ENCODE data around the gene UBE4A.
A peak's percentile ranks its signal among the peaks of the same experiment; 100 is the strongest.

Gene UBE4A, protein sequence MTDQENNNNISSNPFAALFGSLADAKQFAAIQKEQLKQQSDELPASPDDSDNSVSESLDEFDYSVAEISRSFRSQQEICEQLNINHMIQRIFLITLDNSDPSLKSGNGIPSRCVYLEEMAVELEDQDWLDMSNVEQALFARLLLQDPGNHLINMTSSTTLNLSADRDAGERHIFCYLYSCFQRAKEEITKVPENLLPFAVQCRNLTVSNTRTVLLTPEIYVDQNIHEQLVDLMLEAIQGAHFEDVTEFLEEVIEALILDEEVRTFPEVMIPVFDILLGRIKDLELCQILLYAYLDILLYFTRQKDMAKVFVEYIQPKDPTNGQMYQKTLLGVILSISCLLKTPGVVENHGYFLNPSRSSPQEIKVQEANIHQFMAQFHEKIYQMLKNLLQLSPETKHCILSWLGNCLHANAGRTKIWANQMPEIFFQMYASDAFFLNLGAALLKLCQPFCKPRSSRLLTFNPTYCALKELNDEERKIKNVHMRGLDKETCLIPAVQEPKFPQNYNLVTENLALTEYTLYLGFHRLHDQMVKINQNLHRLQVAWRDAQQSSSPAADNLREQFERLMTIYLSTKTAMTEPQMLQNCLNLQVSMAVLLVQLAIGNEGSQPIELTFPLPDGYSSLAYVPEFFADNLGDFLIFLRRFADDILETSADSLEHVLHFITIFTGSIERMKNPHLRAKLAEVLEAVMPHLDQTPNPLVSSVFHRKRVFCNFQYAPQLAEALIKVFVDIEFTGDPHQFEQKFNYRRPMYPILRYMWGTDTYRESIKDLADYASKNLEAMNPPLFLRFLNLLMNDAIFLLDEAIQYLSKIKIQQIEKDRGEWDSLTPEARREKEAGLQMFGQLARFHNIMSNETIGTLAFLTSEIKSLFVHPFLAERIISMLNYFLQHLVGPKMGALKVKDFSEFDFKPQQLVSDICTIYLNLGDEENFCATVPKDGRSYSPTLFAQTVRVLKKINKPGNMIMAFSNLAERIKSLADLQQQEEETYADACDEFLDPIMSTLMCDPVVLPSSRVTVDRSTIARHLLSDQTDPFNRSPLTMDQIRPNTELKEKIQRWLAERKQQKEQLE

DNA sequence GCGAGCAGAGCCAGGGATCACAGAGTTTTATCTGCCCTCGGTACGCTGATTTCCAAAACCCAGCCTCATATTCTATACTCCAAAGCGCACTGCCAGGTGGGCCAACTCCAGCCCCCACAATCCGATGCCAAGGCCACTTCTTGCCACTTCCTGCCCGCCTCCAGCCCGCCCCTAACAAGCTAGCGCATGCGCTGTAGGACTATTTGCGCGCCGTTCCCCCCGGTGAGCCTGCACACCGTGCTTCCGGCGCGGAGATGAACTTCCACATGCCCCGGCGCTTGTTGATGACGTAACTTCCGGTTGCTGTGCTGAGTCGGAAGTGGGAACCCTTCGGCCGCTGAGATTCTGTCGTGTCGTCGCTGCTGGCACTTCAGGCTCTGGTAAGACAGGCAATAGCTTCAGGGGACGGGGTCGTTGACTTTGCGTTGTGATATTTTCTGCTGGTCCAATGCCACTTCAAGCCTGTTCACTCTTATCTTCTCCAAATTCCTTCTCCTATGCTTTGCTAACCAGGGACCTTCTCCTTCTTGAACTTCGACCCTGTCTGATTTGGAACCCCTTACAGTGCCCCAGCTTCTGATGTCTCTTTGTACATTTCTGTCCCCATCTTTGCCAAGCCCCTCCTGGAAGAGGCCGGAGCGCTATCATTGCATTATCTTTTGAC is at the start of gene UBE4A:
Gene UBE4A (plus strand): TSS at position 306 of the 664 bp plus-strand sequence. CDS start 5,481 bp downstream, outside the sequence.
- DNase-seq: peak; percentile 85

DNA sequence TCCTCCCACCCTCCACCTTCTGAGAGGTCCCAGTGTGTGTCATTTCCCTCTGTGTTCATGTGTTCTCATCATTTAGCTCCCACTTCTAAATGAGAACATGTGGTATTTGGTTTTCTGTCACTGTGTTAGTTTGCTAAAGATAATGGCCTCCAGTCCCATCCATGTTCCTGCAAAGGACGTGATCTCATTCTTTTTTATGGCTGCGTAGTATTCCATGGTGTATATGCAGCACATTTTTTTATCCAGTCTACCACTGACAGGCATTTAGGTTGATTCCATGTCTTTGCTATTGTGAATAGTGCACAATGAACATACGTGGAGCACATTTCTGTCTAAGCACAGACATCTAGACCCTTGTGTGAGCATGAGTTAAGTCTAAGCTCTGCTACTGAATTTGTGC is 49.1 kb upstream of the UBE4A start:
- DNase-seq: no peak

DNA sequence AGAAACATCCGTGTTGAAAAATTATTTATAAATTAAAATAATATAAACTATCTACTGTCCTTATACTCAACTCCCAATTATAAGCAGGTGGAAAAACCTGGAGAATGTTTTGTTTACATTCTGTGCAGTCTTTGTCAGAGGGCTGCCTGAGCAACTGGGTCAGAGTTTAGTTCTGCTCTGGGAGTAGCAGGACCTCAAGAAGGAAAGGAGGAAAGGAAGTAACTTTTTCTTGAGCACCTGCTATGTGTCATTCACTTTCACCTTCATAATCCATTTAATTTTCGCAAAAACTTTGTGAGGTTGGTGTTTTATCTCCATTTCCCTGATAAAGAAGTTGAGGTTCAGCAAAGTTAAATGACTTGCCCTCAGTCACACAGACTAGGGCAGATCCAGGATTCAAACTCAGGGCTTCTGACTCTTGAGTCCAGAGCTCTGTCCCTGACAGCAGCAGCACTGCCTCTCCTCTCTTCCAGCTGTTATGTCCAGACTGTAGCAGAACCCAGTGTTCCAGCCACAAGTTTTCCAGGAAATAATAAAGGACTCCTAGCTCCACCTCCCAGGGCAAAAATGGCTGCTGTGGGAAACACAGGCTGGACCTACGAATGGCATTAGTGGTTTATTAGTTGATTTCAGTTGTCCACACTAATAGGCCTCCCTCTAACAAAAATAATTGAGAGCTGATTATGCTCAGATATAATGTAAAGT is 48.5 kb upstream of the UBE4A start:
- DNase-seq: no peak

DNA sequence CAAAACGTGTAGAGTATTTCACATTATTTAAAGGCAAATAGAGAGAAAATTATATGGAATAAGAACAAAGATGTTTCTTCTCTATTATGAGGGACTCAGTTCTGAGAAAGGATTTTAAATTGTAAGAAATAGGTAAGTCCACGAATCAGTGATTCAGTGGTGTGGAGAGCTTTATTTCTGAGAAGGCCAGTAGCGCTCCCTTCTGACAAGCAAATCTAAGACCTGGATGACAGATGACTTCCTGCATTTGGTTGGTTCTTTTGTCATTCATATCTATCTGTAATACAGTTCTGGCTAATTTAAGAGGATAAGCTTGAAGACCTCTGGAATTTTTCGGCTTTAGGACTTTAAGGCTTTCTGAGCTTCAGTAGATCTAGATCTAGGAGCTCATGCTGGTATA is 47.9 kb upstream of the UBE4A start:
- no peak for DNase-seq

DNA sequence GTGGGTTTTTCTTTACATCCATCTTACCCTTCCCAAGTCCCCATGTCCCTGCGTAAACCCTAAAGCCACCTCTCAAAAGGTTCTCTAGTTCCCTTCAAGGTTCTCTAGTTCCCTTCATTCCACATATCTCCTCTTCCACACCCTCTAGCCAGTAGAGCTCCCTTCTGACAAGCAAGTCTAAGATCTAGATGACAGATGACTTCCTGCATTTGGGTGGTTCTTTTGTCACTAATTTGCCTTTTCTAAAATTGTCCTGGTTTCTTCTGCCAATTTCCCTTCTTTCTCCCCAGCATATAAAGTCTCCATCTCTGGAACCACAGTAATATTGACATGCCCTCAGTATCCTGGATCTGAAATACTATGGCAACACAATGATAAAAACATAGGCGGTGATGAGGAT is 47.1 kb upstream of the UBE4A start:
- DNase-seq: no peak

DNA sequence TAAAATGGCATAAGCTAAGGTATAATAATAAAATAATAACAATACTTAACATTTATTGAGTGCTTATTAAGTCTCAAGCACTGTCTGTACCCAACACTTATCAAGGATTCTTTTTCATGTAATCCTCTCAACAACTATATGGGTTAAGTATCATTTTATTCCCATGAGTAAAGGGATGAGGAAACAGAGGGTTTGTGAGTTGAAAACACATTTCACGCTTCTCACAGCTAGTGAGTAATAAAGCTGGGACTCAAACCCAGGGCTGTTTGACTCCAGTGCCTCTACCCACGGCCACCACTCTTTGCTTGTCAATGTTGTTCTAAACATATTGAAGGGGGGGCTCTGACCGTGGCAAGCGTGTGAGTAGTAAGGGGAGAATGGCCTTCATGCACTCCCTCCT is 46.2 kb upstream of the UBE4A start:
- peak; percentile 8 for DNase-seq

DNA sequence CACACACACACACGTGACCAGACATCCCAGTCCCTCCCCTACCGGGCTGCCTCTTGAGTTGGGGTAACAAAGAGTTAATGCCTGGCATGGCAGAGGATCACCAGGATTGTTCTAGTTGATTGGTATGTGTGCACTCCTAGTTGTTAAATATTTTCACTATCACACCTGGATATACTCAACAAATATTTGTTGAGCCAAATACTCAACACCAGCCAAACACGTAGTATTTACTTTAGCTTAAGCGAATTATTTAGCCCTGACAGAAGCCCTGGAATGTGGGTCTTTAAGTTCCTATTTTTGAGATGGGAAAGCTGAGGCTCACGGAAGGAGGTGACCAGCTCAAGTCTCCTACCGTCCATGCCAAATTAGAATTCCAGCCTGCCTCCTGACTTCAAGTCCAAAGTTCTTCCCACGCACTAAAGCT is 44.4 kb upstream of the UBE4A start:
- no peak for DNase-seq

DNA sequence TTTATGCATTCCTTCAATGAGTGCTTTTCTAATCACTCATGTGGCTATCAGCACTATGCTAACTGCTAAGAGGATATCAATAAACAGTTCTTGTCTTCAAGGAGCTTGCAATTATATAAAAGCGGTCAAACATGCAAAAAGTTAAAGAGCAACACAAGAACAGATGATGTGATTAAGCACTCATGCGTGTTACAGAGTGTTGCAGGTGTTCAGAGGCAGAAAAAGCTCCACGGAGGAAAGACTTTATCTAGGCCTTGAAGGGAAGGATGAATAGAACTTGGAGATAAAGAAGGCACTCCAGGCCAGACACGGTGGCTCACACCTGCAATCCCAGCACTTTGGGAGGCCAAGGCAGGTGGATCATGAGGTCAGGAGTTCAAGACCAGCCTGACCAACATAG is 41.3 kb upstream of the UBE4A start:
- peak; percentile 21 for DNase-seq

DNA sequence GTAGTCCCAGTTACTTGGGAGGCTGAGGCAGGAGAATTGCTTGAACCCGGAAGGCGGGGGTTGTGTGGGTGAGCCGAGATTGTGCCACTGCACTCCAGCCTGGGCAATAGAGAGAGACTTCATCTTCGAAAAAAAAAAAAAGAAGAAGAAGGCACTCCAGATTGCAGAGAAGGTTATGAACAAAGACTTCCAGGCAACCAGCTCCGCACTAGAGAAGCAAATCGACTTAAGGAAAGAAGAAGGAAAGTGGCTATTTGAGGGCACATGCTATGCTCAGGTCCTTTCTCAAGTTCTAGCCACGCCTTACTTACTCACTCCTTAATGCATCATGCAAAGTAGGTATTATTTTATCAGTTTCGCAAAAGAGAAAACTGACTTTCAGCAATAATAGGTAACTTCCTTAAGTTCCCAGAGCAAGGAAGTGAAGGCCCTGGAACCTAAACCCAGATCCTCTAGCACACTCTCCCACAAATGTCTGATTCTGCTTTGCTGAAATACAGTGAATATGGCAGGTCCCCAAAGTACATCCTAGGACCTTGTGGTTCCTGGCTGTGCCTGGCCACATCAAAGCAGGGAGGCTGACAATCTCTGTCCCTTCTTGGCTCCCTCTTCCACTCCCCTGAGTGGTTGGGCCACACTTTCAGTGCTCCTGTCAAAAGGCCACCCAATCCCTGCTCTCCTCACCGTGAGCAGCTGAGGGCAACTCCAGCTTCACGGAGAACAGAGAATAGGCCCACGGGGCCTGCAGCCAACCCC is 40.6 kb upstream of the UBE4A start:
- DNase-seq: no peak

DNA sequence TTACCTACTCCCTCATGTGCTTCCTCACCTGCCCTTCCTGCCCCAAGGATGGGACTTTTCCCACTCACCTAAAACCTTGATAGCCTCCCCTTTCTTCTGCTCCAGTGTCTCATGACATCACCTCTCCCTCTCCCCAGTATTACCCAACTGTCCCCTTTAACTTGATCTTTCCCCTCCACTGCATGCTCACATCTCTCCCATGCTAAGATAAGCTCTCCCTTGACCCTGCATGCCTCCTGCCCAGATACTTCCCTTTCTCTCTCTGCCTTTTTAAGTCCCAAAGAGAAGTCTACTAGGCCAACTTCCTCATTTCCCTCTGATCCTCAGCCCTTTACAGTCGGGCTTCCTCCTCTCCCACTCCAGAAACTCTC is 40.1 kb upstream of the UBE4A start:
- no peak for DNase-seq

DNA sequence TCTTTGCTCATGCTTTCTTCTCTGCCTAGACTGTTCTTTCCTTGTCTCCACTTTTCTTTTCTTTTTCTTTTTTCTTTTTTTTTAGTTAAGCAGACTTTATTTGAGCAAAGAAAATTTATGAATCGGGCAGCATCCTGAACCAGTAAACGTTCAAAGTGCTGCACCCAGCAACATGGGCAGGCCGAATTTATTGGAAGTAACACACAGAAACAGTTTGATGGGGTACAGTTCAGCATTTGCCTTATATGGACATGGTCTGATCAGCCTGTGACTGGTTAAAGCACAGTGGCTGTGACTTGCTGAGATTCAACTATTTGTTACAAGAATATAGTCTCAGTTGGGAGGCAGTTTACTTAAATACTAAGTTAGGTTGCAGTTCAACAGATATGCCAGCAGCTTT is 38.9 kb upstream of the UBE4A start:
- DNase-seq: no peak

DNA sequence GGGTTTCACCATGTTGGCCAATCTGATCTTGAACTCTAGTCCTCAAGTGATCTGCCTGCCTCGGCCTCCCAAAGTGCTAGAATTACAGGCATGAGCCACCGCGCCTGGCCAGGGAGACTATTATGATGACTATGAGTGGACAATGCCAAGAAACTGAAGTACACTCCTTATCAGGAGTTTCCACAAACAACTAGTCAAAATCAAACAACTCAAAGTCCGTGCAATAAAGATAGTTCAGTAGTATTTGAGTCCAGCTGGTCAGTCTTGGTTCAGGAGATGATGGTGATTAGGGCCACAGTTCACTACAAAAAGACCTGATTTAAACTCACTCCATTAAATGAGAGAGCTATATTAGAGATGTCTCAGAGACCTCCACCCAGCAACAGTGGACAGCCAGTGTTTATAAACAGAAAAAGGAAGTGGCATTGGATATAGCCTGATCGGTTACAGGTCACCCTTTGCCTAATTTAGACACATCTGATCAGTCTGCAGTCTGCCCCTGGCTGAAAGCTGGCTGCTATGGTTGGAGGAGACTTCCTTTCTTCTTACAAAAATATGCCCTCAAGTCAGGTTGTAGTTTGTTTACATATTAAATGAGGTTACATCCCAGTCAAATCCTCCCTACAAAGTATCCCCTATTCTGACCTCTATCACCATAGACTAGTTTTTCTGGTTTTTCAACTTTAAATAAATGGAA is 37.9 kb upstream of the UBE4A start:
- no peak for DNase-seq

DNA sequence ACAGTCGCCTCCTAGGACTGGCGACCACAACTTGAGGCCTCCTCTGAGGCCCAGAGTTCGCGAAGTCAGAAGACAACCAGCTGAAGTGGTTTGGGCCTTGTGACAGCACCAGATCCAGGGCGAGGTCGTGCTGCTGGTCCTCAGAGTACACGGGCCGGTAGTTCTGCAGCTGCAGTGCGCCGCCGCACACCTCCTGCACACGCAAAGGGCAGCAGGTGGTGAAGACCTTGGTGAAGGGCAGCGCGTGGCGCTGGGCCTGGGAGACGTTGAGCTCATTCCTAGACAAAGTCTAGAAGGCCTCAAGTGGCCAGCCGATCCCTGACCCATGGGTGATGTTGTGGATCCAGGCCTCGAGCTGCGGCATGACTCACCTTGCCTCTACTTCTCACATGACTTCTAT is 36.7 kb upstream of the UBE4A start:
- no peak for DNase-seq

DNA sequence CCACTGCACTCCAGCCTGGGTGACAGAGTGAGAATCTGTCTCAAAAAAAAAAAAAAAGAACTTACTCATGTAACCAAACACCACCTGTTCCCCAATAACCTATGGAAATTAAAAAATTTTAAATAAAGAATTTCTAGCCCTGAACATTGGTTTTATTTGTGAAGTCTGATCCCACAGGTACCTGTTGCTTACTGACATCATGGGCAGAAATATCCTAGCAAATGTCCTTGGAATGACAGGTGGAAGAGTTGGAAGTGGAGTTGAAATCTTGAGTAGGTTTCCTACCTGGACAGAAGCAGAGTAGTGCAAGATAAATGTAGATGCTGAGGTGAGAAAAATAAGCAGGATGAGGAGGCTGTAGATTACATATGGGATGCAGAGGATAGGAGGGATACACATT is 34.1 kb upstream of the UBE4A start:
- no peak for DNase-seq

DNA sequence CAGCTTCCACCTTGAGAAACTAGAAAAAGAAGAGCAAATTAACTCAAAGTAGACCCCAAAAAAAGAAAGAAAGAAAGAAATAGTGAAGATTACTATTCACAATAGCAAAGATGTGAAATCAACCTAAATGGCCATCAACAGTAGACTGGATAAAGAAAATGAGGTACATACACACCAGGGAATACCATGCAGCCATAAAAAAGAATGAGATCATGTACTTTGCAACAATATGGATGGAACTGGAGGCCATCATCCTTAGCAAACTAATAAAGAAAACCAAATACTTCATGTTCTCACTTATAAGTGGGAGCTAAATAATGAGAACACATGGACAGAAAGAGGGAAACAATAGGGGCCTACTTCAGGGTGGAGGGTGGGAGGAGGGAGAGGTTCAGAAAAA is 30.7 kb upstream of the UBE4A start:
- no peak for DNase-seq

DNA sequence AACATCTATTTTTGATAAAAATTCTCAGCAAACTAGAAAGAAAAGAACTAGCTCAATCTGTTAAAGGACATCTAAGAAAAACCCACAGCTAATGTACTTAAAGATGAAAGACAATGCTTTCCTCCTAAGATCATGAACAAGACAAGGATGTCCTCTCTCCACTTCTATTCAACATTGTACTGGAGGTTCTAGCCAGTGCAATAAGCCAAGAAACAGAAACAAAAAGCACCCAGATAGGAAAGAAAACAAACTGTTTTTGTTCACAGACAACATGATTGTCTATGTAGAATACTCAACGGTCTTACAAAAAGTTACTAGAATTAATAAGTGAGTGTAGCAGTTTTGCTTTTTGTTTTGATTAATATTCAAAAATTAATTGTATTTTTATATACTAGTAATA is 24.7 kb upstream of the UBE4A start:
- DNase-seq: no peak

DNA sequence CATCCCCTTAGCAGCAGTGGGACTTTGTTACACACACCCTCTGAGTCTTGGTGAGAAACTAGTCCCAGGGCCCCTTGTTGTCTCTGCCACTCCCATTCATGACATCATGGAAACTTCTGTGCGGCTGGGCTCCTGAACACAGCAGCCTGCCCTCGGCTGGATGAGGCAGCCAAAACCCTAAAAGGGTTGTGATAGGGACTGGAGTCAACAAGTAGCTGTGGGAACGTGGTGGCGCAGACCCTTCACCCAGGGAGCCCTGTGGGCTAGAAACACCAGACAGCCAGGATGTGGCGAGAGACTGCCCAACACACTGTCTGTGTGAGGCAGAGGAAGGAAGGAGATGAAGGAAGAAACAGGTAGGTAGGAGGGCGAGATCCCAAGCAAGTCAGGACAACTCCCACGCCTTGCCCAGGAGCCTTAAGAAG is 20.8 kb upstream of the UBE4A start:
- no peak for DNase-seq

DNA sequence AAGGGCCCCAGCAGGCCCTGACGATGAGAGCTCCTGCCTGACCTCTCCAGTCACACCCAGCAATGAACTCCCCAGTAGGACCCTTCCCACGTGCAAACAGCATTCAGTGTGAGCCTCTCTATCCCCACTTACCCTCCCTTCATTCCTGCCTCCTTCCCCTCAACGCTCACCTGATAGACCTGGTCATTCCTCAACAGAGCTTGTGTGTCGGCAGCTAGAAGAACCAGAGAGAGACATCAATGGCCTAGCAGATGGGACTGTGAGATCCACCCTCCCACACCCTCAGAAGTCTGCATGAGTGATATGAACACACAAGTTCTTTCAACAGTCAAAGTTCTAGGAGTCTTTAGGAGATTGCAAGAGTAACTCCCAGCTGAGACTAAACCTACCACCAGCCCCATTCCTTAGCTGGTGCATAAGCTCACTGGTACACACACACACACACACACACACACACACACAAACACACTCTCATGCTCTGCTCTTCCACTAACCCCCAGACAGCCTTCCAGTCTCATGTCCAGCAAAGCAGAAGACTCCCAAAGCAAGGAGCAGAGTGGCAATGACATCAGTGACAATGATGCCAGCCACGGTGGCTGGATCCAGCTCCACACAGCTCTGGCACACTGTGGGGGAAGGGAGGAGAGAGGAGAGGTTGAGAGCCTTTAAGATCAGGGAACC is 20.0 kb upstream of the UBE4A start:
- DNase-seq: no peak

DNA sequence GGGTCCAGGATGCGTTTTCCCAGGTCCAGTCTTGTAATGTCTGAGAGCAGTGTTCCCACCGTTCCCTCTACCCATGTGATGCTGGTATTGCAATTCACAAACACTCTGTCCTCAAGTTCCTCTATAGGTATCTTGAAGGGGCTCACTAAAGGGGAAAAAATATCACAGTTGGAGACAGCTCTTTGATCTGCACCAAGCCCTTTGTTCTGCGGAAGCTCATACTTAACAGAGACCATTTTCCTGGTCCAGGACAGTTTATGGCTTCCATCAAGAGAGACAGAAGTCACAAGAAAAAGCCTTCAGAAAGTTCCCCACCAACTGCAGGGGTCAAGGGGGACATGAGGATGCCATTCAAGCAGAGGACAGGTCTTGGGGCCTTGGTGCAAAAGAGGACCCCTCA is 19.0 kb upstream of the UBE4A start:
- no peak for DNase-seq

DNA sequence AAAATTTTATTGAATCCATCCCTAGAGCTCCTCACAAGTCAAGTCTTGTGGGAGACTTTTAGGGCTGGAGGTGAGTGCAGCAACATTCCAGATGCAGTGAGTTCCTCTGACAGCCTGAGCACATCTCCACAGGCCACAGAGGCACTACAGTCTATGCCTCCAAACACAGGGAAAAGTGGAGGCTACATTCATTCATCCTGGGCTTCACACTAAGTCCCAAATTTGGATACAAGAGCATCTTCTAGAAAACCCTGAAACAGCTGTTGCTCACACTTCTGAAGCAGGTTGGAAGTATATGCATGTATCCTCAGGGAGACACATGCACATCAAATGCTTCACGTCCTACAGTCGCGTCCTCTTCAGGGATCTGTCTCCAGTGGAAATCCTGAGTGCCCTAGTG is 18.1 kb upstream of the UBE4A start:
- no peak for DNase-seq

All from NCI-H2171 treated with DMSO at 0.1 percent for 48 hours (cell line).